Esophagus squamous epithelium (tissue), 5 donors: Measurements from ENCODE around the gene CSNK1E. TPM values are rescaled to one million over a fixed set of nuclear protein-coding genes. Genes with fewer than 3 reads are reported as not detected.

ENCODE experiments used
- DNase-seq: peaks from one replicate; lab custom pipeline; 2025; lab: John Stamatoyannopoulos, UW
- H3K27ac ChIP-seq, 4 donors: fragments of 200-600 bp; sonication (generic); one replicate each; pipeline ENCODE4 v1.5.1; 2016 to 2019; ENCODE audit warnings: mild to moderate bottlenecking in 1 of 4
- H3K27me3 ChIP-seq, 4 donors: fragments of 200-600 bp; sonication (generic); 1 replicate in 3 of 4; 2 replicates in 1 of 4; pipeline versions ENCODE4 v1.5.1 to v1.6.0; 2017 to 2021; ENCODE audit warnings: antibody characterized with exemption in 1 of 4
- H3K36me3 ChIP-seq, 3 donors: fragments of 200-600 bp; sonication (generic); one replicate each; pipeline ENCODE4 v1.5.1; 2016 to 2019
- H3K4me1 ChIP-seq, 3 donors: fragments of 200-600 bp; sonication (generic); one replicate each; pipeline ENCODE4 v1.5.1; 2017 to 2019
- H3K4me3 ChIP-seq, 4 donors: fragments of 200-600 bp; sonication (generic); 1 replicate in 3 of 4; 2 replicates in 1 of 4; pipeline ENCODE4 v1.5.1; 2016 to 2019; ENCODE audit warnings: mild to moderate bottlenecking in 2 of 4, moderate library complexity in 1 of 4
- H3K9me3 ChIP-seq, 3 donors: fragments of 200-600 bp; sonication (generic); one replicate each; pipeline ENCODE4 v1.5.1; 2016 to 2019
- POLR2A ChIP-seq, 4 donors: fragments of 450-650 bp; IDR thresholded peaks; one replicate each; pipeline ENCODE4 v1.6.1; 2017; ENCODE audit warnings: antibody characterized with exemption in 4 of 4, mild to moderate bottlenecking in 4 of 4, moderate library complexity in 3 of 4
- WGBS, 2 donors: methylation state at CpG; one replicate each; pipeline ENCODE4 v1.1.5; 2018; 5-methylcytosine and 5-hydroxymethylcytosine counted together
- intact Hi-C: fragments of 100-400 bp; cut with DNase I; formaldehyde crosslinking; loops from one replicate; pipeline ENCODE4 v1.15.0; 2022
- total RNA-seq, 4 donors: library from RNA; depleted of rRNA; stranded (reverse); fragments of >200 nt; gene quantifications; one replicate each; pipeline ENCODE4 v1.1.0, GENCODE V29; 2016
- TF ChIP-seq, protein P1 (sequence below), 6 experiments: fragments of 450-650 bp in 4 of 6; fragments of 200-600 bp in 2 of 6; sonication (generic) in 2 of 6; IDR thresholded peaks; one replicate each; pipeline ENCODE4 v1.5.1; 2016 to 2019; ENCODE audit warnings: antibody characterized with exemption in 6 of 6, mild to moderate bottlenecking in 4 of 6, moderate library complexity in 4 of 6
- donor health status: DM: yes; HTN: yes; CAD: no.

Gene CSNK1E
- total RNA-seq, 4 donors from 2014 or later, result 40.8 to 94.4 (median 55.9) TPM

GRCh38 chr22:38295339-38295738, 21.9 kb downstream of the CSNK1E start:
- no peak for DNase-seq
- Histone ChIP-seq H3K36me3 (peaks cover 34 to 98% (median 59%) of the 10 kb centered on the region in 3 donors), H3K4me1 (peaks cover 0 to 58% (median 11%) of the 10 kb centered on the region in 3 donors), H3K27me3 (no peaks in the 10 kb centered on the region), H3K9me3 (no peaks in the 10 kb centered on the region), H3K27ac (peak overlapping the region in 2 of 4 donors; percentile 10 to 17), H3K4me3 (no peak overlapping the region)
- intact Hi-C loops, result no loop called here
- 92 to 93% methylated on average over 4 of the region's 6 CpGs for WGBS, 2 donors
- no peak for TF ChIP-seq POLR2A (IDR thresholded peaks at IDR 0.05)
- TF ChIP-seq, protein P1, sequence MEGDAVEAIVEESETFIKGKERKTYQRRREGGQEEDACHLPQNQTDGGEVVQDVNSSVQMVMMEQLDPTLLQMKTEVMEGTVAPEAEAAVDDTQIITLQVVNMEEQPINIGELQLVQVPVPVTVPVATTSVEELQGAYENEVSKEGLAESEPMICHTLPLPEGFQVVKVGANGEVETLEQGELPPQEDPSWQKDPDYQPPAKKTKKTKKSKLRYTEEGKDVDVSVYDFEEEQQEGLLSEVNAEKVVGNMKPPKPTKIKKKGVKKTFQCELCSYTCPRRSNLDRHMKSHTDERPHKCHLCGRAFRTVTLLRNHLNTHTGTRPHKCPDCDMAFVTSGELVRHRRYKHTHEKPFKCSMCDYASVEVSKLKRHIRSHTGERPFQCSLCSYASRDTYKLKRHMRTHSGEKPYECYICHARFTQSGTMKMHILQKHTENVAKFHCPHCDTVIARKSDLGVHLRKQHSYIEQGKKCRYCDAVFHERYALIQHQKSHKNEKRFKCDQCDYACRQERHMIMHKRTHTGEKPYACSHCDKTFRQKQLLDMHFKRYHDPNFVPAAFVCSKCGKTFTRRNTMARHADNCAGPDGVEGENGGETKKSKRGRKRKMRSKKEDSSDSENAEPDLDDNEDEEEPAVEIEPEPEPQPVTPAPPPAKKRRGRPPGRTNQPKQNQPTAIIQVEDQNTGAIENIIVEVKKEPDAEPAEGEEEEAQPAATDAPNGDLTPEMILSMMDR (IDR thresholded peaks at IDR 0.05), result no peak

DNA sequence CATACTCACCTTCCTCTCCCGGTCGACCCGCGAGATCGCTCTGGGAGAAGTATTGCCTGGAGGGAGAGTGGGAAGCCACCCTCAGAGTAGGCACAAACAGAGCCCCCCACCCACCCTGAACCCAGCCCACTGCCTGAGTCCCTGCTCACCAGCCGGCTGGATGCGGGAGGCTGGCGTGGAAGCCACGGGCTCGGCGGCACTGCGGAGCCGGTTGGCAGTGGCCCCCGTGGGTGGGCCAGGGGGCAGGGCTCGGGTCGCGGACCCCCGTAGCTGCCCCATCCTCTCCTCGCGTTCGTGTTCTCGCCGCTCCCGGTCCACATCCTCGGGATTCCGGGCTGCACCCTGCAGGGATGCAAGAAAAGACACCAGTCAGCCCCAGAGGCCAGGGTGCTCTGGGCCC, 23.0 kb downstream of the CSNK1E start:
- no peak overlapping the region for H3K4me3 ChIP-seq
- TF ChIP-seq, protein P1 (IDR thresholded peaks at IDR 0.05), result no peak
- no peak for TF ChIP-seq POLR2A (IDR thresholded peaks at IDR 0.05)
- WGBS, 2 donors, result no CpG with 5 or more reads among the region's 26 CpGs
- peaks cover 28 to 97% (median 49%) of the 10 kb centered on the region in 3 donors for H3K36me3 ChIP-seq
- H3K9me3 ChIP-seq, result no peaks in the 10 kb centered on the region
- peak overlapping the region in 2 of 4 donors; percentile 5 to 66 for H3K27ac ChIP-seq
- H3K27me3 ChIP-seq, result no peaks in the 10 kb centered on the region
- H3K4me1 ChIP-seq, result peaks cover 0 to 46% (median 4%) of the 10 kb centered on the region in 3 donors
- DNase-seq, result no peak
- intact Hi-C loops, result no loop called here

DNA sequence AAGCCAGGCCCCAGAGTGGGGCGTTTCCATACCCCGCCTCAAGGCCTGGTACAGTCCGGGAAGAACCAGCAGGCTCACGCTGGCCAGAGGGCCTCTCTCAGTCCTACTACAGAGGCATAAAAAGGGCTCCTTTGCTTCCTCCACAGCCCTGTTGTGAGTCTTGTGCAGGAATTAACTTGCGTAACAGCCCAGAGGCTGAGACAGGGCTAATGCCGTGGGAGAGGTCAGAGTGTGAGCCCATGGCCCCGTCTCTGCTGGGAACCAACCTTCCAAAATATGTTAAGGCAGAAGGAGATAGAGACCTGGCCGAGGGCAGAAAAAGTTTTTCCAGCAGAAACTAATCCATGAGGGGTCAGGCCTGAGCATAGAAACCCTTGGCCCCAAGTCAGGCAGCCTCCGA, 24.5 kb downstream of the CSNK1E start:
- no peak for TF ChIP-seq POLR2A (IDR thresholded peaks at IDR 0.05)
- no peak overlapping the region for H3K4me3 ChIP-seq
- intact Hi-C loops, result no loop called here
- no peak for DNase-seq
- 83% methylated on average over 1 of the region's 9 CpGs; no CpG with 5 or more reads in 1 of the 2 donors for WGBS, 2 donors
- peaks cover 20 to 91% (median 34%) of the 10 kb centered on the region in 3 donors for H3K36me3 ChIP-seq
- no peaks in the 10 kb centered on the region for H3K9me3 ChIP-seq
- H3K4me1 ChIP-seq, result peaks cover 0 to 31% (median 0%) of the 10 kb centered on the region in 3 donors
- H3K27ac ChIP-seq, result peak overlapping the region in 3 of 4 donors; percentile 60 to 68 (median 66)
- H3K27me3 ChIP-seq, result no peaks in the 10 kb centered on the region

DNA sequence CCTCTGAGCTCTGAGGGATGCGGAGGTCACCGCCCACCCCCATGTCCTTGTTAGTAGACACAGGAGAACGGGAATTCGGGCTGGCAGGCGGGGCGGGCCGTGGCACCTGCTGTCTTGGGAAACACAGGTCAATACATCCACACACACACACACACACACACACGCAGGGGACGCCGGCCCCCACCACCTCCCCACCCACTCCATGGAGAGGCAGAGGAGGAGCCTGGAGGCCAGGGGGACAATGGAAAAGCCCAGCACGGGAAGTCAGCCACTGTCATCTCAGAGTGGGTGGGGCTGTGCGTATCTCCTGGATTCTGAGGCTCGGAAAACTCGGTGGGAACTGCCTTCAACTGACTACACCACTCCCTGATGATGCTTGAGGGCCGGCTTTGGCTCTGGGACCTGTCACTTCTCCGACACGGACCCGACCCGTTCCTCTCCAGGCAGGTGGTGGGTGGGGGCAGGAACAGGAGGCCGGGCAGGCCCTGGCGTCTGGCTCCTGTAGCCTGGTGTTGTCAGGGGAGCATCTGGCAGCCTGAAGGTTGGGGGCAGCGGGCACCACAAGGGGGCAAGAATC, 25.9 kb downstream of the CSNK1E start:
- Histone ChIP-seq H3K4me1 (peaks cover 0 to 23% (median 0%) of the 10 kb centered on the region in 3 donors), H3K4me3 (no peak overlapping the region), H3K9me3 (no peaks in the 10 kb centered on the region), H3K27ac (peak overlapping the region in 2 of 4 donors; percentile 13 to 38), H3K27me3 (no peaks in the 10 kb centered on the region), H3K36me3 (peaks cover 17 to 76% (median 23%) of the 10 kb centered on the region in 3 donors)
- intact Hi-C loops, result no loop called here
- 55 to 94% methylated on average over 4 to 7 of the region's 22 CpGs for WGBS, 2 donors
- DNase-seq, result no peak
- TF ChIP-seq POLR2A (IDR thresholded peaks at IDR 0.05), result no peak
- TF ChIP-seq, protein P1 (IDR thresholded peaks at IDR 0.05), result no peak

DNA sequence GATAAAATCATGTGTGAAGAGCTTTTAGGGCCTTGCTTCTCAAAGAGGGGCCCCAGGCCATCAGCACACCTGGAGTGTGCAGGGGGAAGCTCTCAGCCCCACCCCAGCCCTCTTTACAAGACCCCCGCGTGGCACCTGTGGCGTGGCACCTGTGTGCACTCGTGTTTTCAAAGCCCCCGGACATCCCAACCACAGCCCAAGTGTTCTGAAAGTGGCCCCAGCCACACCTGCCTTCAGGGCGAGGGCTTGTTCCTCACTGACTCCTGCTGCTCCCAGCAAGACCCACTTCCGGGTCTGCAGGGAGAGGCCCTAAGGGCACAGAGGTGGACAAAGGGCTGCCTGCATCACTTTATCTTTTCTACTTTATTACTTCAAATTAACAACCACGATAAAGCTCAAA, 26.9 kb downstream of the CSNK1E start:
- no peaks in the 10 kb centered on the region for H3K9me3 ChIP-seq

More for the DNA sequence above, 26.9 kb downstream of the CSNK1E start:
- DNase-seq, result no peak
- H3K27ac ChIP-seq, result no peak overlapping the region
- 76 to 80% methylated on average over 4 to 8 of the region's 8 CpGs for WGBS, 2 donors
- no peak for TF ChIP-seq POLR2A (IDR thresholded peaks at IDR 0.05)
- TF ChIP-seq, protein P1 (IDR thresholded peaks at IDR 0.05), result no peak
- peaks cover 11 to 67% (median 14%) of the 10 kb centered on the region in 3 donors for H3K36me3 ChIP-seq
- no peaks in the 10 kb centered on the region for H3K27me3 ChIP-seq
- no peak overlapping the region for H3K4me3 ChIP-seq
- peaks cover 0 to 15% (median 0%) of the 10 kb centered on the region in 3 donors for H3K4me1 ChIP-seq
- intact Hi-C loops, result no loop called here
